T follicular helper cell (primary cell): ENCODE data around the gene CATSPER2.
"Not testable (repeated sequence)": the region's sequence is repeated elsewhere in the genome, so short reads cannot be mapped to it uniquely, and the experiment has no call there.

Experiments
- DNase-seq: peaks from one replicate; pipeline ENCODE4 v3.0.0-alpha.2; 2020; ENCODE audit warnings: low read depth

CATSPER2 gene

GRCh38 chr15:43593328-43594190 is 55.1 kb downstream of the CATSPER2 start, which contains the start of gene CKMT1B:
Gene CKMT1B (plus strand): TSS chr15:43594027. CDS start chr15:43594219, 192 bp downstream.
- not testable (repeated sequence) for DNase-seq

DNA sequence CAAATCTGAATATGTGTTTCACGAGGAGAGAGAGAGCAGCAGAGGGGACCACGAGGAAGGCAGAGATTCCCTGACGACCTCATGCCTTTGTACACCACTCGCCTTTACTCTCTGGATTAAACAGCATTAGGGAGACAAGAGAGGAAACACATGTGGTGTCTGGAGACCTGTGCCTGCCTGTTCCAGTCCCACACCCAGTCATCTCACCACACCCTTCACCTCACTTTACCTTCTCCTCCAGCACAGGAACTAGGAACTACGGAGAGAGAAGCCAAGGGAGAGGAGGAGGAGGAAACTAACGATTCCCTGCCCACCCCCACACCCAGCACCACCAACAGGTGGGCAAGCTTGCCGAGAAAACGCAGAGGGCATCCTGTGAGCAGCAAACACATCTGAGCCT is 55.8 kb downstream of the CATSPER2 start:
- DNase-seq, result not testable (repeated sequence)

GRCh38 chr15:43589778-43590466 is 58.7 kb downstream of the CATSPER2 start, which contains the start of gene PPIP5K1:
Gene PPIP5K1 (minus strand): TSS chr15:43590208. CDS start chr15:43584504, 5,704 bp downstream.
- not testable (repeated sequence) for DNase-seq
